SK-N-SH (cell line): ENCODE measurements around the gene SCYGR3. TPM values are rescaled to one million over a fixed set of nuclear protein-coding genes. Genes with fewer than 3 reads are reported as not detected.

ENCODE experiments used
- CTCF ChIA-PET: fragments of 300-600, 350-600 bp; formaldehyde crosslinking; extraction: SDS; loops from one replicate; lab custom pipeline; 2021; lab: Yijun Ruan, JAX
- POLR2A ChIA-PET: fragments of 350-600 bp; sonication (Branson Sonifier 250); formaldehyde crosslinking; extraction: SDS; loops from one replicate; lab custom pipeline; 2020; ENCODE audit warnings: antibody characterized with exemption, inconsistent platforms; lab: Yijun Ruan, JAX
- DNase-seq: peaks from one replicate; pipeline ENCODE4 v3.0.0; 2012
- H2AFZ ChIP-seq: fragments of 200-600 bp; sonication (generic); 2 replicates; pipeline ENCODE4 v1.8.1; 2016; ENCODE audit warnings: antibody characterized with exemption, mild to moderate bottlenecking, low read depth
- H3F3A ChIP-seq: fragments of 200-600 bp; sonication (generic); replicated peaks from 2 replicates; pipeline ENCODE3; 2016; ENCODE audit warnings: antibody characterized with exemption, mild to moderate bottlenecking; ENCODE audit not compliant: insufficient read depth
- H3K27ac ChIP-seq, 2 experiments: fragments of 200-500 bp in 1 of 2; fragments of 200-600 bp in 1 of 2; sonication (Bioruptor generic) in 1 of 2; sonication (generic), shearing (Covaris generic) in 1 of 2; 2 replicates each; pipeline versions ENCODE4 v1.5.1 to v1.6.1; 2014 to 2016; ENCODE audit warnings: low read depth in 2 of 2, inconsistent platforms in 1 of 2, low read length in 1 of 2, mild to moderate bottlenecking in 1 of 2, mixed read lengths in 1 of 2
- H3K27me3 ChIP-seq: fragments of 200-600 bp; sonication (generic), shearing (Covaris generic); 2 replicates; pipeline ENCODE4 v1.6.1; 2016; ENCODE audit warnings: mixed run types; ENCODE audit not compliant: insufficient read depth
- H3K36me3 ChIP-seq, 2 experiments: fragments of 200-500 bp in 1 of 2; fragments of 200-600 bp in 1 of 2; sonication (Bioruptor generic) in 1 of 2; sonication (generic) in 1 of 2; replicated peaks in 1 of 2; 2 replicates each; pipeline versions ENCODE3 to v1.5.1; 2014 to 2016; ENCODE audit warnings: low read length in 1 of 2, mild to moderate bottlenecking in 1 of 2; ENCODE audit not compliant: insufficient read depth in 2 of 2, control insufficient read depth in 1 of 2
- H3K4me1 ChIP-seq, 2 experiments: fragments of 200-500 bp in 1 of 2; fragments of 200-600 bp in 1 of 2; sonication (Bioruptor generic) in 1 of 2; sonication (generic), shearing (Covaris generic) in 1 of 2; 2 replicates each; pipeline versions ENCODE4 v1.5.1 to v1.6.1; 2014 to 2016; ENCODE audit warnings: low read depth in 1 of 2, low read length in 1 of 2, mixed run types in 1 of 2; ENCODE audit not compliant: insufficient read depth in 2 of 2, control insufficient read depth in 1 of 2
- H3K4me2 ChIP-seq: fragments of 200-600 bp; sonication (generic), shearing (Covaris generic); 2 replicates; pipeline ENCODE4 v1.6.1; 2017; ENCODE audit warnings: mixed run types
- H3K4me3 ChIP-seq, 2 experiments: fragments of 200-500 bp in 1 of 2; fragments of 200-600 bp in 1 of 2; sonication (Bioruptor generic) in 1 of 2; sonication (generic), shearing (Covaris generic) in 1 of 2; 2 replicates each; pipeline versions ENCODE4 v1.5.1 to v1.8.1; 2014 to 2016; ENCODE audit warnings: low read depth in 2 of 2, inconsistent platforms in 1 of 2, low read length in 1 of 2, mild to moderate bottlenecking in 1 of 2, mixed read lengths in 1 of 2, moderate library complexity in 1 of 2
- H3K79me2 ChIP-seq: fragments of 200-600 bp; sonication (generic); 2 replicates; pipeline ENCODE4 v1.8.1; 2017; ENCODE audit warnings: mild to moderate bottlenecking; ENCODE audit not compliant: insufficient read depth
- H3K9ac ChIP-seq: fragments of 200-600 bp; sonication (generic); 2 replicates; pipeline ENCODE4 v1.6.1; 2017; ENCODE audit warnings: mixed run types
- H3K9me2 ChIP-seq: fragments of 200-600 bp; sonication (generic); 2 replicates; pipeline ENCODE4 v1.6.1; 2017; ENCODE audit warnings: mixed run types
- H3K9me3 ChIP-seq: fragments of 200-600 bp; sonication (generic); 2 replicates; pipeline ENCODE4 v1.6.1; 2017; ENCODE audit warnings: mixed run types, mild to moderate bottlenecking, moderate library complexity
- H4K20me1 ChIP-seq: fragments of 200-600 bp; sonication (generic); 2 replicates; pipeline ENCODE4 v1.6.1; 2017; ENCODE audit warnings: mild to moderate bottlenecking, mixed run types; ENCODE audit not compliant: insufficient read depth
- ELF1 ChIP-seq: IDR thresholded peaks from 2 replicates; pipeline ENCODE4 v1.4.0; 2012
- MEF2A ChIP-seq: IDR thresholded peaks from 2 replicates; pipeline ENCODE4 v1.4.0; 2012; ENCODE audit warnings: low read depth, borderline replicate concordance
- MXI1 ChIP-seq: IDR thresholded peaks from 2 replicates; pipeline ENCODE4 v1.6.1; 2012; ENCODE audit warnings: mild to moderate bottlenecking, low read depth, low read length, improper control_type of control experiment
- NRF1 ChIP-seq: IDR thresholded peaks from 2 replicates; pipeline ENCODE4 v1.6.1; 2012; ENCODE audit warnings: low read depth, mild to moderate bottlenecking, low read length
- POLR2AphosphoS5 ChIP-seq: IDR thresholded peaks from 2 replicates; pipeline ENCODE4 v1.6.1; 2012; ENCODE audit warnings: low read depth, low read length
- RXRA ChIP-seq: IDR thresholded peaks from 2 replicates; pipeline ENCODE4 v1.4.0; 2012; ENCODE audit warnings: low read depth, mild to moderate bottlenecking, borderline replicate concordance
- SIN3A ChIP-seq: IDR thresholded peaks from 2 replicates; pipeline ENCODE4 v1.6.1; 2012; ENCODE audit warnings: low read depth, mild to moderate bottlenecking, low read length, moderate library complexity, borderline replicate concordance
- SMC3 ChIP-seq: IDR thresholded peaks from 2 replicates; pipeline ENCODE4 v1.6.1; 2012; ENCODE audit warnings: low read depth, low read length, improper control_type of control experiment
- TEAD4 ChIP-seq: IDR thresholded peaks from 2 replicates; pipeline ENCODE4 v1.4.0; 2012; ENCODE audit warnings: mild to moderate bottlenecking, borderline replicate concordance; ENCODE audit not compliant: insufficient read depth
- WGBS: methylation state at CpG from one replicate; pipeline ENCODE4 v1.1.6; 2017; ENCODE audit warnings: low lambda C conversion rate; 5-methylcytosine and 5-hydroxymethylcytosine counted together
- polyA plus RNA-seq, 3 experiments: library from polyadenylated mRNA; depleted of rRNA; stranded (reverse); fragments of >200 nt; gene quantifications; 2 replicates each; pipeline ENCODE4 v1.2.3, GENCODE V29; 2012
- TF ChIP-seq, protein P1 (sequence below): fragments of 150-350 bp; IDR thresholded peaks from 2 replicates; pipeline ENCODE4 v1.6.1; 2017; ENCODE audit warnings: antibody characterized with exemption, low read length, low read depth, borderline replicate concordance
- TF ChIP-seq, protein P2 (sequence below): fragments of 150-350 bp; IDR thresholded peaks from 2 replicates; pipeline ENCODE4 v1.6.1; 2016; ENCODE audit warnings: mild to moderate bottlenecking, low read depth, low read length
- TF ChIP-seq, protein P3 (sequence below): fragments of 200-600 bp; sonication (generic); IDR thresholded peaks from 2 replicates; pipeline ENCODE4 v1.6.1; 2017; ENCODE audit warnings: antibody characterized with exemption, mild to moderate bottlenecking, moderate library complexity
- TF ChIP-seq, protein P4 (sequence below): IDR thresholded peaks from 2 replicates; pipeline ENCODE4 v1.4.0; 2012; ENCODE audit warnings: low read depth, borderline replicate concordance

The SCYGR3 gene
- polyA plus RNA-seq, 1 of the 3 experiments (the other 2 are of a cell fraction), result not detected

DNA sequence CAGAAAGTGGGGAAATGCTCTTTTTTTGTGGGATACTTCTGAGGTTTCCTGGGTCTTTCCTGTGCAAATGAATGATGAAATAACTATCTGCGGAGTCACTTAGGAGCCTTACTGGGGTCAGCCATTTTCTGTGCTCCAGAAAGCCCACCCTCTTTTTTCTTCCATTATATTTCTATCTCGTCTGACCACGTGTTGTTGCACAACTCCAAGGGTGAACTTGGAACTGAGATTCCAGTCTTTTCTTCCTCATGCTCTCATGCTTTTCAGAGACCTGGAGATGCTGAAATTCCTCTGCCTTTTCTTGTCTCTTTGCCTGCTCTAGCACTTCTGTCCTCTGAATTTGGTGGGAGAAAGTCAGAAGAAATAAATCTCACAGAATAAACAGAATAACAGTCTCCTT, 47.2 kb upstream of the SCYGR3 start:
- Histone ChIP-seq H3K9me2 (no peaks in the 10 kb centered on the region), H4K20me1 (no peaks in the 10 kb centered on the region), H3K9ac (no peak overlapping the region), H3K4me1 (peaks cover 0 to 5% of the 10 kb centered on the region in 2 experiments; a peak in 1 of 4 replicates), H3K4me3 (no peak overlapping the region), H3K36me3 (no peaks in the 10 kb centered on the region), H2AFZ (no peak overlapping the region), H3K27me3 (no peaks in the 10 kb centered on the region), H3K9me3 (no peaks in the 10 kb centered on the region), H3K27ac (no peak overlapping the region), H3K79me2 (no peaks in the 10 kb centered on the region), H3F3A (no peaks in the 10 kb centered on the region), H3K4me2 (no peak overlapping the region)
- CTCF ChIA-PET, result interaction anchor here (1.3 to 1.7 kb wide), 2 partner anchors 78 to 104 kb away, joined by 3 to 4 read pairs; no protein-coding TSS in a partner anchor
- TF ChIP-seq NRF1, result no peak
- TF ChIP-seq RXRA, result no peak
- TF ChIP-seq, protein P1, sequence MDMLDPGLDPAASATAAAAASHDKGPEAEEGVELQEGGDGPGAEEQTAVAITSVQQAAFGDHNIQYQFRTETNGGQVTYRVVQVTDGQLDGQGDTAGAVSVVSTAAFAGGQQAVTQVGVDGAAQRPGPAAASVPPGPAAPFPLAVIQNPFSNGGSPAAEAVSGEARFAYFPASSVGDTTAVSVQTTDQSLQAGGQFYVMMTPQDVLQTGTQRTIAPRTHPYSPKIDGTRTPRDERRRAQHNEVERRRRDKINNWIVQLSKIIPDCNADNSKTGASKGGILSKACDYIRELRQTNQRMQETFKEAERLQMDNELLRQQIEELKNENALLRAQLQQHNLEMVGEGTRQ, result no peak
- no peak for TF ChIP-seq ELF1
- TF ChIP-seq, protein P2, sequence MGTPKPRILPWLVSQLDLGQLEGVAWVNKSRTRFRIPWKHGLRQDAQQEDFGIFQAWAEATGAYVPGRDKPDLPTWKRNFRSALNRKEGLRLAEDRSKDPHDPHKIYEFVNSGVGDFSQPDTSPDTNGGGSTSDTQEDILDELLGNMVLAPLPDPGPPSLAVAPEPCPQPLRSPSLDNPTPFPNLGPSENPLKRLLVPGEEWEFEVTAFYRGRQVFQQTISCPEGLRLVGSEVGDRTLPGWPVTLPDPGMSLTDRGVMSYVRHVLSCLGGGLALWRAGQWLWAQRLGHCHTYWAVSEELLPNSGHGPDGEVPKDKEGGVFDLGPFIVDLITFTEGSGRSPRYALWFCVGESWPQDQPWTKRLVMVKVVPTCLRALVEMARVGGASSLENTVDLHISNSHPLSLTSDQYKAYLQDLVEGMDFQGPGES, result no peak
- TF ChIP-seq MEF2A, result no peak
- TF ChIP-seq MXI1, result no peak
- no peak for TF ChIP-seq POLR2AphosphoS5
- TF ChIP-seq SMC3, result no peak
- TF ChIP-seq, protein P3, sequence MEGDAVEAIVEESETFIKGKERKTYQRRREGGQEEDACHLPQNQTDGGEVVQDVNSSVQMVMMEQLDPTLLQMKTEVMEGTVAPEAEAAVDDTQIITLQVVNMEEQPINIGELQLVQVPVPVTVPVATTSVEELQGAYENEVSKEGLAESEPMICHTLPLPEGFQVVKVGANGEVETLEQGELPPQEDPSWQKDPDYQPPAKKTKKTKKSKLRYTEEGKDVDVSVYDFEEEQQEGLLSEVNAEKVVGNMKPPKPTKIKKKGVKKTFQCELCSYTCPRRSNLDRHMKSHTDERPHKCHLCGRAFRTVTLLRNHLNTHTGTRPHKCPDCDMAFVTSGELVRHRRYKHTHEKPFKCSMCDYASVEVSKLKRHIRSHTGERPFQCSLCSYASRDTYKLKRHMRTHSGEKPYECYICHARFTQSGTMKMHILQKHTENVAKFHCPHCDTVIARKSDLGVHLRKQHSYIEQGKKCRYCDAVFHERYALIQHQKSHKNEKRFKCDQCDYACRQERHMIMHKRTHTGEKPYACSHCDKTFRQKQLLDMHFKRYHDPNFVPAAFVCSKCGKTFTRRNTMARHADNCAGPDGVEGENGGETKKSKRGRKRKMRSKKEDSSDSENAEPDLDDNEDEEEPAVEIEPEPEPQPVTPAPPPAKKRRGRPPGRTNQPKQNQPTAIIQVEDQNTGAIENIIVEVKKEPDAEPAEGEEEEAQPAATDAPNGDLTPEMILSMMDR, result no peak
- no peak for TF ChIP-seq TEAD4
- TF ChIP-seq SIN3A, result no peak
- TF ChIP-seq, protein P4, sequence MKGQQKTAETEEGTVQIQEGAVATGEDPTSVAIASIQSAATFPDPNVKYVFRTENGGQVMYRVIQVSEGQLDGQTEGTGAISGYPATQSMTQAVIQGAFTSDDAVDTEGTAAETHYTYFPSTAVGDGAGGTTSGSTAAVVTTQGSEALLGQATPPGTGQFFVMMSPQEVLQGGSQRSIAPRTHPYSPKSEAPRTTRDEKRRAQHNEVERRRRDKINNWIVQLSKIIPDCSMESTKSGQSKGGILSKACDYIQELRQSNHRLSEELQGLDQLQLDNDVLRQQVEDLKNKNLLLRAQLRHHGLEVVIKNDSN, result no peak
- DNase-seq, result no peak
- 36% methylated on average over 3 of the region's 3 CpGs for WGBS
- POLR2A ChIA-PET, result no interaction called here
